ENCODE results near the gene CCT7.

CCT7 gene

DNA sequence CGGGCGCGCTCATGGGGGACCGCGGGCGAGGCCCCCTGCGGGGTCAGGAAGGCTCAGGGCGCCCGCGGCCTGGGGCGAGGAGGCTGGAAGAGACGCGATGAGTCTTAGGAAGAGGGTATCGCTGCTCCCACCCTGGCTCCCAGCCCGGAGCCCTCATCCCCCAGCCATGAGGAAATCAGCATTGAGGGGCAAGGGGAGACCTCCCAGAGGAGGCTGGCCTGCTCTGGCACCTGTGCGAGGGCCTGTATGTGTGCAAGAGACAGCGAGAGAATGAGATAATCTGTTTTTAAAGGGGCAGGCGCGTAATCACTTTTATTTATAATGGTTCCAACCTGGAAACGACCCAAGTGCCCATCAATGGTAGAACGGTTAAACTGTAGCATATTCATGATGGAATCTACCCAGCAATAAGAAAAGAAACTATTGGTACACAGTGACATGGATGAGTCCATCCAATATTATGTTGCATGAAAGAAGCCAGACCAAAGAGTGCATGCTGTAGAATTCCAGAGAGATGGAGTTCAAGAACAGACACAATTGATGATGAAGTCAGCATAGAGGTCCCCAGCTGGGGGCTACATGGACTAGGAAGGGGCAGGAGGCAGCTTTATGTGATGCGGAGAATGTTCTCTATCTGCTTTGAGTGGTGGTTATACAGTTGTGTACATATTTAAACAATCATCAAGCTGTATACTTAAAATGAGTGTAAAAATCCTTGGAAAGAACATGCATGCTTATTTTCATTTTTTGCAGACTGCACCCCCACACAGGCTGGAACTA lies 35.8 kb downstream of the CCT7 start:
- DNase-seq: no peak

DNA sequence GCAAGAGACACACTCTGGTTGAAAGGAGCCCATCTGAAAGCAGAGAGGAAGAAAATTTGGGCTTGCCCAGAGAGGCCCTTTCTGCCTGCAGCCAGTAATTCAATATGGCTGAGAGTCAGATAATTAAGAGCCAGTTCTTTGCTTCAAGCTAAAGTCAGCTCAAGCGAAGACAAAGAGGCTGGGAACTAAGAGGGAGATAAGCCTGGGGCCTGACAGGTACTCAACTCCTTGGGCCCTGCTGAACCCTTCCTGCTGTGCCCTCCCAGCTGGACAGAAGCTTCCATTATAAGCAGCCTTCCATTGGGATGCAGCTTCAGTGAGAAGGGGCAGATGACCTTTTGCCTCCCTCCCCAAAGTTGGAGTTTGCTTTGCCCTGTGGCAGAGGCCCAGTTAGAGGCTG lies 38.2 kb downstream of the CCT7 start:
- DNase-seq: no peak

DNA sequence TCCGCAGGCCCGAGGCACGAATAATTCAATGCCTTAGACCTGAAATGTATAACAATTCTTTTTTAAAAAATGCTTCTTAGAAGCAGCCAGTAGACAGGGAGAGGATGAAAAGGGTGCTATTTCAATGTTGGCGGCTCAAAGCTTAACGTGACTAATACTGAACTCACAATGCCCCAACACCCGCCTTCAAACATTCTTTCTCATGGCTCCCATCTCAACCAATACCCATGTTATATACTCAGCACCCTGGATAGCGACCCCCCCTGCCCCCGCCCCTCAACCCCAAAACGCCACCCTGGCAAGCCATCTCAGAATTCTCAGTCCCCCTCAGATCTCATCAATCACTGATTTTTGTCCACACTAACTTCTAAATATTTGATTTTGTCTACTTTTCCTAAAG lies 45.7 kb downstream of the CCT7 start:
- no peak for DNase-seq

DNA sequence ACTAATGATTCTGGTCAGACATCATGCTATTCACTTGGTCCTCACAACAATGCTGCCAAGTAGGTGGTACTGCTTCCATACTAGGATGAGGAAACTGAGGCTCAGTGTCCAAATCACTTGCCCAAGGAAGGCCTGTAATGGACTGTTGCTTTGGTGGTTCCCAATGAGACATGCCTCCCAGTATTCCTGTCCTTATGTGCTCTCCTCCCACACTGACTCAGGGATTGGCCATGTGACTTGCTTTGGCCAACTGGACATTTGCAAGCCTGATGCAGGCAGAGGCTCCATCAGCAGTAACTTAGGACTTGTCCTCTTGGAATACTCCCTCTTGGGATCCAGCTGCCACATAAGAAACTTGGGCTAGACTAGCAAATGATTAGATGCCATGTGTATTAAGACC lies 47.1 kb downstream of the CCT7 start:
- DNase-seq: no peak

DNA sequence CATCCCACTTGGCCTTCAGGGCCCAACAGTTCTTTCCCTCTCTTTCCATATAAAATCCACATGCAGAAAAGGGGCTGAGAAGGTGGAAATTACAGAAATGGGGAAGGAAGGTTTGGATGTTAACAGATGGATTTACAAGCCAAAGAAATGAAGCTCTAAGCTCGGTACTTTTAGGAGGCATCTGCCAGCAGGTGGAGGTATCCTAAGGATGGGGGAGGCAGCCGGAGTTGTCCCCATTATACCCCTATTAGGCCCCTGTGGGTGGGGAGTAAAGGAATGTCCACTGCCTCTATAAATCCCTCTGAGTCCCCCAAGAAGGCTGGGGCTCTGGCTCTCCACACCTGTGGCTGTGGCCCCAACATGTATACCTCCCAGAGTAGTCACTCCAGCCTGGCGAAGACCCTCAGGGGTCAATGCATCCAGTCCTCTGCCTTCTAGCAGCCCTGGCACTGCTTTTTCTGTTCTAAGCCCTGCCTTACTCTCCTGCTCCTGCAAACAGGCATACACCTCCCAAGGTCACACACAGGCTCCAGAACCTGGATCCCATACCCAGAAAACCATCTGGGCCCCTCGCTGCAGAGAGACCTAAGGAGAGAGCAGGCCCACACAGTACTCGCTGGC lies 48.9 kb downstream of the CCT7 start:
- DNase-seq: no peak

DNA sequence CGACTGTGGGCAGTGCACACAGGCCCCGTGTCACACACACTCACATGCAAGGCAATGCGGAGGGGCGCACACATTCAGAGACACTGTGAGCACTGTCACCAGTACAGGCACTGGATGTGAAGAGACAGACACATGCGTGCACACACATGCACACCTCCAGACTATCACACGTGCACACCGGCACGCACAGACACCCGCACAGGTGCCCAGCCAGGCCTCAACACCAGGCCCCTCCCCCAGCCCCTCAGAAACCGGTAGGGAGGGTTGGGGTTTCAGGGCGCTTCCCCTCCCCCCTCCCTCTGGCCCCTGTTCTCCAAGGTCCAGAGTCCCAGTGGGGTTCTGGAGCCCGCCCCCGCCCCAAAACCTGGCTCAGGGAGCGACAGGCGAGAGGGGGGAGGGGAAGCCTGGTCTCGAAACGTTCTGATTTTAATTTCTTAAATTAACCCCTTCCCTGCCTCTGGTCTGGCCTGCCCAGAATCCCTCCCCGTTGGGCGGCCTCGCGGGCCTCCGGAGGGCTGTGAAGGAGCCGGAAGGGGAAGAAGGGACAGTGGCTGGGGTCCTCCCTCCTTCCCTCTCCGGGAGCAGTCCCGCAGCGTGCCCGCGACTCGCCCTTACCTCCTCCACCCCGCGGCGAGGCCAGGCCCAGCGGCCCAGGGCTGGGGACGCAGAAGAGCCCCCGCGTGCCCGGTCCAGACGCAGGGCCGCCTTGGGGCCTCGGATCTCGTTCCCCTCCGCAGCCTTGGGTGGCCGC lies 49.6 kb downstream of the CCT7 start:
- DNase-seq: peak; percentile 28

DNA sequence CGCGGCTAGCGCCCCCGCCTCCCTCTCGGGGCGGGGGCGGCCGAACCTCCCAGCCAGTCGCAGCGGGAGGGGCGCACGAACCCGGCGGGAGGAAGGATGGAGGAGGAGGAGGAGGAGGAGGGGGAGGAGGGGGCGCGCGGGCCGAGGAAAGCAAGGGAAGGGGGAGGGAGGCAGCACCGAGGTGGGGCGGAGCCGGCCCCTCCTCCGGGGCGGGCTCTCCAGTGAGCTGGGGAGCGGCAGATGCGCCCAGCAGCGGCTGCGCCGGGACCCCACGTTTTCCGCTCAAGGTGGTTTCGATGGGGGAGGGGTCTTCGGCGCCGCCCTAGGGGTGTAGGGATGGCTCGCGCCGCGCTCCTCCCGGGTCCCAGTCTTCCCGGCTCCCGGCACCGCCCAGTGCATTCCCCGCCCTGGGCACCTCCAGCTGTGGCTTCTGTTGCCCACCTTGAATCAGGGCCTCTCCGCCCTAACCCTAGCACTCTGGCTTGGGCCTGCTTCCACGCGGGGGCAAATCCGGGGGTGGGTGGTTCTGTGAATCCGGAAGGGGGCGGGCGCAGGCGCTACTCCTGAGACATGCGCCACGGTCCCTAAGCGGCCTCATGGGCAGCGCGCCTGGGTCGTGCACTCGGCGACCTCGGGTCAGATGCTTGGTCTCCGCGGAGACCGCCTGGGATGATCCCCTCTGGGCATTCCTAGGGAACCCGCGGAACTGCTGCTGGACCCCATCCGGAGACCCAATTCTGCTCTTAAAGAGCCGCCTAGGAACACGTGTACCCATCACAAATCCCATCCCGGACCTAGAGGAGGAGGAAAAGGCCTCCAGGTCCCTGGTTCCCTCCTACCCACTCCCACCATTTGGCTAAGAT lies 50.4 kb downstream of the CCT7 start, which contains the start of gene FBXO41:
TSS of gene FBXO41 (minus strand) at position 183 of the 863 bp plus-strand sequence. CDS start 14,848 bp downstream, outside the sequence.
- peak; percentile 82 for DNase-seq

DNA sequence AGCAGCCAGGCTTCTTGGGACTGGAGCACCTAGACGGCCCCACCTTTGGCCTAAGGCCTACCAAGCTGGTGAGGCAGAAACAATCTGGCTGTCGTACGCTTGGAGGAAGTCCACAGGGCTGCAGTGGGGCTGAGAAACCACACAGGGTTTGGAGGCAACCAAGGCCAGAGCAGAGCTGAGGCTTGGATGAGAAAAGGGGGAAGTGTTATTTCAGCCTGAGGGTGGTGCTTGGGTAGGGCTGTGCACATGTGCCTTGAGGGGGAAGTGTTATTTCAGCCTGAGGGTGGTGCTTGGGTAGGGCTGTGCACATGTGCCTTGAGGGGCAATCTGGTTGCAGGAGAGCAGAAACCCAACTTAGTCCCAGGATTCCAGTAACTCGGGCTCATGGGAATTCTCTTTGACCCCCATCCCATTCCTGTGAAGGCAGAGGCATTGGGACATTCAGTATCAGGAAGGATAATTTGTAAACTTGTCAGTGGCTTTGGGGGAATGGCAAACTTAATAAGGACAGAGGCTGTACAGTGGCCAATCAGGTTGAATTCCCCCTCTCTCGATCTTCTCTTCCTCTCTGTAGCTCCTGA lies 51.1 kb downstream of the CCT7 start:
- DNase-seq: peak; percentile 23

DNA sequence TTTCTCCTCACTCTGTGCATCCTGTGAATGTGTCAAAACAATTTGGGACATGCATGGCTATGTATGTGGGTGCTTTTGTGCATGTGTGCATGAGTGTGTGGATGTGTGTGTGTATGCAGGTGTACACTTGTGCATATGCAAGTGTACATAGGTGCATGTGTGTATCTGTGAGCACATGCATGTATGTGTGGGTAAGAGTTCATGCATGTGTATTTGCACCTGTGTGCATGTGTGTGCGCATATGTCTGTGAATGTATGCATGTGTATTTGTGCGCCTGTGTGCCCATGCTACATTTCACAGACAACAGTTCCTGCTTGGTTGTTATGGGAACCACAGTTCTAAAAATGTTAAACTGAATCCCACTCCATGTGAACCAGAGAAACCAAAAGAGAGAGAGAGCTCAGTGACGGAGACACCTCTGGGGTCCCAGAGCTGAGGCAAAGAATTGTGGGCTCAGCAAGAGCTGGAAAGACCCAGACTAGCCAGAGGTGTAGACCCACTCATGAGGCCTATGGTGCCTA lies 52.1 kb downstream of the CCT7 start:
- DNase-seq: no peak

DNA sequence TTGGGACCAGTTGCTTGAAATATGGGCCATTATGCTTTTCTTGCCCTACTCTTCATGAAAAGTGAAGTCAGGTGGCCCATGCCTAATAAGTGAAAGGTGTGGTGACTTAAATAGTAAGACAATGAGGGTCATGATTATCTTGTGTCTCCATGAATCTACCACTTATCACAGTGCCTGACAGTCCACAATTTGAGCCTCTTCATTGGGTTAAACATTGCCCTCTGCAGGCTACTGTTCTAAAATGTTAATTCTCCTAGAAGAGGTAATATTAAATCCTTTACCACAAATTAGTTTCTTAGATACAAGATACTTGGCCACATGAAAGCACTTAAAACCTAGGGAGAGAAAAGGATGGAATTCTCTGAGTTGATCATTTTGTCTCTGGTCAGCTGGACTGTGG lies 55.2 kb downstream of the CCT7 start:
- no peak for DNase-seq

DNA sequence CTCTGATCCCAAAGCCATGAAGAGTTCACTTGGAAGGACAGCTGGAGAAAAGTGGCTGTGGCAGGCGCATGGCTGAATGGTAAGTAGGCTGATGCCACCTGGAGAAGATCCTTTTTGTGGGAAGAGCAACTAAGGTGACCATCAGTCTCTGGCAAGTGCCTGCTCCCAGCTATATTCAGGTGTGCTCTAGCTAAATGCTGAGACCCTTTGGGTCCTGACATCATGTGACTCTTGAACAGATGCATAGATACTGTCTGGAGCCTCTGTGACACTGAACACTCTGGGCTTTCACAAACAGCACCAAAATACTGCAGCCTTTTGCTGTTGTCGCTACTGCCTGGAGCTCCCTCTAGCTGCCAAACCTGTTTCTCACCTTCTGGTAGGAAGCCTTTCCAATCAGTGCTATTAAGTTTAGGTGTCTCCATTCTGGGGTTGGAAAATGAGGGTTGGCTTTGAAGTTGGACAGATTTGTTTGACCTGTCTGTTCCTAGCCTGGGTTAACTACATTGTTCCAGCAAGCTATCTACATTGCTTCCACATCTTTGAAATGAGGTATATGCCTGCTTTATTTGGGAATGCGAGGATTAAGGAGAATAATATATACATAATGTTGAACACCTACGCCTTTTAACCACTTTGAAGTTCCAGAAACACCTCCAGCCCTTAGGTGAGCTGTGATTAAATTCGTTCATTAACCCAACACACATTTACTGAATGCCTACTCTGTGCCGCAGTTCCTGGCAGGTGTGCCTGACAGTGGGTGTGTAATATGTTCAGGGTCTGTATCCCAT lies 56.1 kb downstream of the CCT7 start:
- peak; percentile 50 for DNase-seq

DNA sequence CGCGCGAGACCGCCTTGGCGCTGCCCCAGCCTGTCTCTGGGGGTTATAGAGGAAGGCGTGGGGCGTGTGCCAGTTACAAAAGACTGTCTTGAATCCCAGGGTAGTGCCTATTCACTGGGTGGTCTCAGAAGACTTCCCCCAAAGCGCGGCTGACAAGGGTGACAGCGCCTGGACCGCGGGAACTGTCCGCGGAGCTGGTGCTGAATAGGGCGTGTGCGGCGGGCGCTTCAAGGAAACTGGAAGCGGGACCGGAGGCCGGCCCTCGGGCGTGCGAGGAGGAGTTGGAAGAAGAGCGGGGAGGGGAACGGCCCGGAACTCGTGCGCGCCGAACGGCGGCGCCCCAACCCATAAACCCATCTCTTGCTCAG lies 57.0 kb downstream of the CCT7 start:
- DNase-seq: peak; percentile 52

DNA sequence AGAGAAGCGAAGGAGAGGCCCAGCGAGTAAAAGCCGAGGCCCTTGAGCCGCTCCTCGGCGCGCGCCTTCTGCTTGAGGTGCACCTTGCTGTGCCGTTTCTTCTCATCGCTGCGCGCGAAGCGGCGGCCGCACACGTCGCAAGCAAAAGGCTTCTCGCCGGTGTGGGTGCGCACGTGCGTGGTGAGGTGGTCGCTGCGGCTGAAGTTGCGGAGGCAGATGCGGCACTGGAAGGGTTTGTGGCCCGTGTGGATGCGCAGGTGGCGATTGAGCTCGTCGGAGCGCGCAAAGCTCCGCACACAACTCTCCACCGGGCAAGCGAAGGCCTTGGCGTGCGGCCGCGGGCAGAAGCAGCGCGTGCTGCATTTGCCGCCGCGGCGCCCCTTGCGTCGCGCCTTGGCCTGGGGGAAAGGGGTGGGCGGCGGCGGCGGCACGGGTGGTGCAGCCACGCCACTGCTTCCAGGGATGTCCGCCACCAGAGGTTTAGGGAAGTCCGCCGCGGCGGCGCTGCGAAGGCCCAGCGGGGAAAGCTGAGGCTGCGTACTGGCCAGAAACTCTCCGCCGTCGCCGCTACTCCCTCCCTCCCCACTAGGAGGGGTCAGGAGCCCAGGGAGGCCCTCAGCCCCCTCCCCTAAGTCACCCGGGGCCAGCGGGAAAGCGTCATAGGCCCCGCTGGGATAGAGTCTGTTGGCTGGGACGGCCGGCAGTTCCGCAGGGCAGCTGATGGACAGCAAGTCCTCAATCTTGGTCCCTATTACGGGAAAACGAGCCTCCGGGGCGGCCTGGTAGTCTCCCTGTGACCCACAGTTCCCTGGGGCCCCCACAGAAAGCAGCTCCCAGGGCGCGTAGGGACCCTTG lies 57.6 kb downstream of the CCT7 start:
- DNase-seq: no peak

DNA sequence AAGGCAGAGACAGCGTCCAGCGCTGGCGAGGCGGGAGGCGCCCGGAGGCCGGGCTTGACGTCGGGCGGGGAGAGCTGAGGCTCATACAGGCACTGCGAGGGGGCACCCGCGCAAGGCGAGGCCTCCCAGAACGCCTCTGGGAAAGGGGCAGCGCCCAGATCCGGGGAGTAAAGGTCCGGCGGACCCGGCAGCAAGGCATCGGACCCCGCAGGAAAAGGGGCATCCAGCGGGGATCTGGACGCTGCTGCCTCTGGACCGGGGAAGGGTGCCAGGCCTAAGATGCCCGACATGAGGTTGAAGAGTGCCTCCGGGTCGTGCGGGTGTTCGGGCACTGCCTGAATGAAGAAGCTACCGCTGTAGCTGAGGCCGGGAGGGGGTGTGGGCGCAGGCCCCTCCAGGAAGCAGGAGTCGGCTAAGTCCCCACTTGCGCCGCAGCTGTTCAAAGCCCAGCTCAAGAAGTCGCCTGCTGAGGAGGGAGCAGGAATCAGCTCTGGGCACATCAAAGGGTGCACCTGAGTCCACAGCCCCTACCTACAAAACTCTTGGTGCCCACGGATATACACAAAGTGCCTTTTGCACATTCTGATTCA lies 58.3 kb downstream of the CCT7 start:
- no peak for DNase-seq

DNA sequence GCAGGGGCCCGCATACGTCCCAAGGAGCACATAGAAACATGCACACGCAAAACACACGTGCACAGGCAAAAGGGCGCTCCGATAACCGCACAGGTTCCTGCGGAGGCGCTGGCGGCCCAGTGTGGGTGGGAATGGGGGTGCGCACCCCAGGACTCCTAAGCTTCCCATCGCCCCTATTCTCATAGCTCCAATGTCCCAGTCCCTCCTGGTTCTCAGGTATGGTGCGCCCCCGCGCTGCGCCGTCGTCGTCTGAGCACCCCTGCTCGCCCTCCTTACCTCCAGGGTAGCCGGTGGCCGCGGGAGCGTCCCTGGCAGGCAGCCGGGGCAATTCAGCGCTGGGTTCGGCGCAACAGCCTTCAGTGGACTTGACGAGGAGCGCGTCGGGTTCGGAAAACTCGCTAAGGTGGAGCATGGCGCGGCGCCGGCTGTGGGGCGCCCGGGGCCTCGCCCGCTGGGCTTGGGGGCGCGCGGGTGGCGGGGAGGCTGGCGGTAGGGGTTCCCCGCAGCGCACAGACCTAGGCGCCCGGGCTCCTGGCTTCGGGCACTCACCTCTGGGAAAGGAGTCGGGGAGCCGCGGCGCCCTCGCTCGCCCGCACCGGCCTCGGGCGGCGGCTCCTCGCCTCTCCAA lies 58.9 kb downstream of the CCT7 start:
- no peak for DNase-seq

DNA sequence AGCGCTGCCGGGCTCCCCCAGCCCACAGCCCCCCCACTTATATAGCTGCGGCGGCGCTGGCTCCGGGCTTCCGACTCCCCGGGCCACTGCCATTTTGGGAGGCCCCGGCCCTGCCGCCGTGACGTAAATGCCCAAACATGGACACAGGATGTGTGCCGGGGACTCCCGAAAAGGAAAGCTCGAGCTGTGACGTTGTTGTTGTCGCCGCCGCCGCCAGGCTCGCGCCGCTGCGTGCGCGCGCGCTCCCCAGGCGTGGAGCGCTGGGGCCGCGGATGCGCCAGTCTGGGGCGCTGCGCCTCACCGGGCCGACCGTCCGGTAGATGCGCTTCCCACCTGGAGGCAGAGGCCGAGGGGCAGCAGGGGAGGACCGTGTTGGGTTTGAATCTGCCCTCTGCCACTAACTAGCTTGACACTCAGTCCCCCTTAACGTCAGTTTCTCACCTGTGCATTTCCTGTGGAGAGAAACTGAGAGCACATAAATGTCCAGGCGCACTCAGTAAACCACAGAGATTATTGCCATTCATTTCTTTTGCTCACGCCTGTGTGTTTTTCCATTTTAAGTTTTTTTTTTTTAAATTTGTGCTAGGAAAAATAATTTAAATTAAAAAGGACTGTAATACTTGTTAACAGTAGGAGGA lies 59.5 kb downstream of the CCT7 start, which contains the start of gene EGR4:
TSS of gene EGR4 (minus strand) at position 15 of the 638 bp plus-strand sequence. CDS start 231 bp downstream, outside the sequence.
- peak; percentile 89 for DNase-seq

DNA sequence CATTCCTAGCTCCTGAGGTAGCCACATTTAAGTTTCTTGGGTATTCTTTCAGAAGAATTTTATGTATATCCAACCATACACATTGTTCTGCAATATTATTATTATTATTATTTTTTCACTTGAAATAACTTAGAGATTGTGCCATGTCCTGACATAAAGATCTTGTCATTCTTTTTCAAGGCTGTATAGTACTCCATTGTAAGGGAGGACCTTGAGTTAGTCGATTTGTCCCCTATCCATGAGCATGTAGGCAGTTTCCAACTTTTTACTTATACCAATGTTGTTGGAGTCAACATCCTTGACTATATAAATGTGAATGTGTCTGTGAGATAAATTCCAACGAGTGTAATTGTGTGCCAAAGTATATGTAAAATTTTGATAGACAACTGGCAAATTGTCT lies 60.1 kb downstream of the CCT7 start:
- no peak for DNase-seq

DNA sequence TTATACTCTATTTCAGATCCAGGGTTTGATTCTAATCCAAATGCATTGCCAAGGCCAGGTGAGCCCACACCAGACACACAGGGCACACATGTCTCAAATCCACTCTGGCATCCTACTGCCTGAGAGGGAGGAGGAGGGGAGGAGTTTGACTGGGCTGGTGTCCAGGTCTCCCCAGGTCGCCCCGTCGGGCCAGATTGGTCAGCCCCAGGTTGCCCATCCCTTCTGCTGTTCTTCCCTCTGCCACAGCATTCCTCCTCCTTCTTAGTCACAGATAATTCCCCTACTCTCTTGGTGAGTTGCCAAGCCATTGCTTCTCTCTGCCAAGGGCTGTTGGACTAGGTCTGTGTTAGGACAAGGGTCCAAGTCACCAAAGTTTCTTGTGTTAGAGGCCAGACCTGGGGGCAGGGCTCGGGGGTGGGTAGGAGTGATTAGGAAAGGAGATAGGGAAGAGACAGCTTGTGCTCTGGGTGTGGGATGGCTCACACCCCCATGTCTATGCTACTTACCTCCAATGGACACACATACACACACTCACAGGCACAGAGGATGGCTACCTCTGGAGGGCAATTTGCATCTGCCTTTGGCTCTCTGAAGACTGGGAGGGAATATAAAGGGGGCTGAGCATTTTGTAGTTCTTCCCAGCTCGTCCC lies 61.8 kb downstream of the CCT7 start:
- no peak for DNase-seq
